Measurements from ENCODE around the gene SPEN.
A peak's percentile ranks its signal among the peaks of the same experiment; 100 is the strongest.

The SPEN gene

DNA sequence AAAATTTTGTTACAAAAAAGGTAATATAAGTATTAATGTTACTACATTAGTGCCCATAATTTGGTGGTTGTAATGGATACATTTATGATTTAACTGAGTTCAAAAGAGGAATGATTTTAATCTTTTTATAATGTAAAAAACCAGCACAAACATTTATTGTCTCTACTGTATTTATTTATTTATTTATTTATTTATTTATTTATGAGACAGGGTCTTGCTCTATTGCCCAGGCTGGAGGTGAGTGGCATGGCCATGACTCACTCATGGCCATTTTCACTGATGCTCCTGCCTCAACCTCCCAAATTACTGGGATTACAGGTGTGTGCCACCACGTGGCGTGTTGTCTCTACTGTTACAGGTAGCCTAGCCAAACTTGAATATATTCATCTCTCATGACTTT, 21.9 kb downstream of the SPEN start (continued):
- TF ChIP-seq, protein P1, sequence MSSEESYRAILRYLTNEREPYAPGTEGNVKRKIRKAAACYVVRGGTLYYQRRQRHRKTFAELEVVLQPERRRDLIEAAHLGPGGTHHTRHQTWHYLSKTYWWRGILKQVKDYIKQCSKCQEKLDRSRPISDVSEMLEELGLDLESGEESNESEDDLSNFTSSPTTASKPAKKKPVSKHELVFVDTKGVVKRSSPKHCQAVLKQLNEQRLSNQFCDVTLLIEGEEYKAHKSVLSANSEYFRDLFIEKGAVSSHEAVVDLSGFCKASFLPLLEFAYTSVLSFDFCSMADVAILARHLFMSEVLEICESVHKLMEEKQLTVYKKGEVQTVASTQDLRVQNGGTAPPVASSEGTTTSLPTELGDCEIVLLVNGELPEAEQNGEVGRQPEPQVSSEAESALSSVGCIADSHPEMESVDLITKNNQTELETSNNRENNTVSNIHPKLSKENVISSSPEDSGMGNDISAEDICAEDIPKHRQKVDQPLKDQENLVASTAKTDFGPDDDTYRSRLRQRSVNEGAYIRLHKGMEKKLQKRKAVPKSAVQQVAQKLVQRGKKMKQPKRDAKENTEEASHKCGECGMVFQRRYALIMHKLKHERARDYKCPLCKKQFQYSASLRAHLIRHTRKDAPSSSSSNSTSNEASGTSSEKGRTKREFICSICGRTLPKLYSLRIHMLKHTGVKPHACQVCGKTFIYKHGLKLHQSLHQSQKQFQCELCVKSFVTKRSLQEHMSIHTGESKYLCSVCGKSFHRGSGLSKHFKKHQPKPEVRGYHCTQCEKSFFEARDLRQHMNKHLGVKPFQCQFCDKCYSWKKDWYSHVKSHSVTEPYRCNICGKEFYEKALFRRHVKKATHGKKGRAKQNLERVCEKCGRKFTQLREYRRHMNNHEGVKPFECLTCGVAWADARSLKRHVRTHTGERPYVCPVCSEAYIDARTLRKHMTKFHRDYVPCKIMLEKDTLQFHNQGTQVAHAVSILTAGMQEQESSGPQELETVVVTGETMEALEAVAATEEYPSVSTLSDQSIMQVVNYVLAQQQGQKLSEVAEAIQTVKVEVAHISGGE (tag by site-specific recombination; conservative IDR thresholded peaks at IDR 0.05; ENCODE audit: low read depth), result peak; percentile 56
- TF ChIP-seq ZNF510 (tag by site-specific recombination; IDR thresholded peaks at IDR 0.05; ENCODE audit: insufficient replicate concordance) (peak; percentile 47), ZNF266 (tag by site-specific recombination; IDR thresholded peaks at IDR 0.05; ENCODE audit: low read depth) (0 out of 2 replicates have a peak, but pooled peaks have one; percentile 61), ZNF529 (tag by site-specific recombination; IDR thresholded peaks at IDR 0.05; ENCODE audit: insufficient replicate concordance) (peak; percentile 23), ZNF629 (tag by site-specific recombination; IDR thresholded peaks at IDR 0.05) (no peak), ZBTB8A (tag by site-specific recombination; IDR thresholded peaks at IDR 0.05) (peak; percentile 47; the same call in 1 of the 2 replicates), BCL11A (tag by site-specific recombination; IDR thresholded peaks at IDR 0.05; ENCODE audit: low read depth) (no peak), ZNF394 (tag by site-specific recombination; IDR thresholded peaks at IDR 0.05; ENCODE audit: borderline replicate concordance) (peak; percentile 92), ZNF24 (tag by site-specific recombination; IDR thresholded peaks at IDR 0.05) (no peak), ZBTB48 (tag by site-specific recombination; IDR thresholded peaks at IDR 0.05) (no peak), ZNF621 (tag by site-specific recombination; IDR thresholded peaks at IDR 0.05) (no peak), ZNF426 (tag by site-specific recombination; IDR thresholded peaks at IDR 0.05) (peak; percentile 70)
- TF ChIP-seq, protein P2, sequence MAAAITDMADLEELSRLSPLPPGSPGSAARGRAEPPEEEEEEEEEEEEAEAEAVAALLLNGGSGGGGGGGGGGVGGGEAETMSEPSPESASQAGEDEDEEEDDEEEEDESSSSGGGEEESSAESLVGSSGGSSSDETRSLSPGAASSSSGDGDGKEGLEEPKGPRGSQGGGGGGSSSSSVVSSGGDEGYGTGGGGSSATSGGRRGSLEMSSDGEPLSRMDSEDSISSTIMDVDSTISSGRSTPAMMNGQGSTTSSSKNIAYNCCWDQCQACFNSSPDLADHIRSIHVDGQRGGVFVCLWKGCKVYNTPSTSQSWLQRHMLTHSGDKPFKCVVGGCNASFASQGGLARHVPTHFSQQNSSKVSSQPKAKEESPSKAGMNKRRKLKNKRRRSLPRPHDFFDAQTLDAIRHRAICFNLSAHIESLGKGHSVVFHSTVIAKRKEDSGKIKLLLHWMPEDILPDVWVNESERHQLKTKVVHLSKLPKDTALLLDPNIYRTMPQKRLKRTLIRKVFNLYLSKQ (tag by site-specific recombination; IDR thresholded peaks at IDR 0.05; ENCODE audit: borderline replicate concordance), result peak; percentile 54; the same call in 1 of the 2 replicates
- TF ChIP-seq, protein P3, sequence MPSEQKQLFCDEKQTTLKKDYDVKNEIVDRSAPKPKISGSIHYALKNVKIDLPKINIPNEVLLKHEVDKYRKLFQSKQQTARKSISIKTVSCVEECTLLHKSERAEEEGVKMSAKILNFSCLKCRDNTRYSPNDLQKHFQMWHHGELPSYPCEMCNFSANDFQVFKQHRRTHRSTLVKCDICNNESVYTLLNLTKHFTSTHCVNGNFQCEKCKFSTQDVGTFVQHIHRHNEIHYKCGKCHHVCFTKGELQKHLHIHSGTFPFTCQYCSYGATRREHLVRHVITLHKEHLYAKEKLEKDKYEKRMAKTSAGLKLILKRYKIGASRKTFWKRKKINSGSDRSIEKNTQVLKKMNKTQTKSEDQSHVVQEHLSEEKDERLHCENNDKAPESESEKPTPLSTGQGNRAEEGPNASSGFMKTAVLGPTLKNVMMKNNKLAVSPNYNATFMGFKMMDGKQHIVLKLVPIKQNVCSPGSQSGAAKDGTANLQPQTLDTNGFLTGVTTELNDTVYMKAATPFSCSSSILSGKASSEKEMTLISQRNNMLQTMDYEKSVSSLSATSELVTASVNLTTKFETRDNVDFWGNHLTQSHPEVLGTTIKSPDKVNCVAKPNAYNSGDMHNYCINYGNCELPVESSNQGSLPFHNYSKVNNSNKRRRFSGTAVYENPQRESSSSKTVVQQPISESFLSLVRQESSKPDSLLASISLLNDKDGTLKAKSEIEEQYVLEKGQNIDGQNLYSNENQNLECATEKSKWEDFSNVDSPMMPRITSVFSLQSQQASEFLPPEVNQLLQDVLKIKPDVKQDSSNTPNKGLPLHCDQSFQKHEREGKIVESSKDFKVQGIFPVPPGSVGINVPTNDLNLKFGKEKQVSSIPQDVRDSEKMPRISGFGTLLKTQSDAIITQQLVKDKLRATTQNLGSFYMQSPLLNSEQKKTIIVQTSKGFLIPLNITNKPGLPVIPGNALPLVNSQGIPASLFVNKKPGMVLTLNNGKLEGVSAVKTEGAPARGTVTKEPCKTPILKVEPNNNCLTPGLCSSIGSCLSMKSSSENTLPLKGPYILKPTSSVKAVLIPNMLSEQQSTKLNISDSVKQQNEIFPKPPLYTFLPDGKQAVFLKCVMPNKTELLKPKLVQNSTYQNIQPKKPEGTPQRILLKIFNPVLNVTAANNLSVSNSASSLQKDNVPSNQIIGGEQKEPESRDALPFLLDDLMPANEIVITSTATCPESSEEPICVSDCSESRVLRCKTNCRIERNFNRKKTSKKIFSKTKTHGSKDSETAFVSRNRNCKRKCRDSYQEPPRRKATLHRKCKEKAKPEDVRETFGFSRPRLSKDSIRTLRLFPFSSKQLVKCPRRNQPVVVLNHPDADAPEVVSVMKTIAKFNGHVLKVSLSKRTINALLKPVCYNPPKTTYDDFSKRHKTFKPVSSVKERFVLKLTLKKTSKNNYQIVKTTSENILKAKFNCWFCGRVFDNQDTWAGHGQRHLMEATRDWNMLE (tag by site-specific recombination; conservative IDR thresholded peaks at IDR 0.05; ENCODE audit: low read depth), result peak; percentile 77

DNA sequence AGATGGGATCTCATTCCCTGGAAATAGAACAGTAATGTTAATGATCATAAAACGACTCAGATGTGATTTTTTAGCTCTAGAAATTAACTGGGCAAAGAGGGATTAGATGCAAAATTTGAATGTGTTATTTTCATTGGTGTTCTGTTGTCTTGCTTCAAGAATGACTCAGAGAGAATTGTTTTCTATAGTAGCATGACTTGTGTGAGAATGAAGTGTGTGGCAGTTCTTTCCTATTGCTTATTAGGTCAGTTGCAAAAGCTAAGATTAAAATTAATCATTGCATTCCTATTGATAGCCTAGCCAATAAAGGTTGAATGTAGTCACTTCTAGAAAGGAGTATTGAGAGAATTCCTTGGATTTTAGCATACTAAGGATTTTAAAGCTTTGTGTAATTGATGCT, 22.9 kb downstream of the SPEN start:
- TF ChIP-seq ZNF768 (tag by site-specific recombination; IDR thresholded peaks at IDR 0.05) (no peak), IKZF3 (tag by site-specific recombination; IDR thresholded peaks at IDR 0.05) (no peak), ZNF660 (tag by site-specific recombination; IDR thresholded peaks at IDR 0.05) (no peak)
- TF ChIP-seq, protein P4, sequence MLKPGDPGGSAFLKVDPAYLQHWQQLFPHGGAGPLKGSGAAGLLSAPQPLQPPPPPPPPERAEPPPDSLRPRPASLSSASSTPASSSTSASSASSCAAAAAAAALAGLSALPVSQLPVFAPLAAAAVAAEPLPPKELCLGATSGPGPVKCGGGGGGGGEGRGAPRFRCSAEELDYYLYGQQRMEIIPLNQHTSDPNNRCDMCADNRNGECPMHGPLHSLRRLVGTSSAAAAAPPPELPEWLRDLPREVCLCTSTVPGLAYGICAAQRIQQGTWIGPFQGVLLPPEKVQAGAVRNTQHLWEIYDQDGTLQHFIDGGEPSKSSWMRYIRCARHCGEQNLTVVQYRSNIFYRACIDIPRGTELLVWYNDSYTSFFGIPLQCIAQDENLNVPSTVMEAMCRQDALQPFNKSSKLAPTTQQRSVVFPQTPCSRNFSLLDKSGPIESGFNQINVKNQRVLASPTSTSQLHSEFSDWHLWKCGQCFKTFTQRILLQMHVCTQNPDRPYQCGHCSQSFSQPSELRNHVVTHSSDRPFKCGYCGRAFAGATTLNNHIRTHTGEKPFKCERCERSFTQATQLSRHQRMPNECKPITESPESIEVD (tag by site-specific recombination; IDR thresholded peaks at IDR 0.05), result peak; percentile 59; the same call in 1 of the 2 replicates
- Histone ChIP-seq H3K27ac (ENCODE audit: extremely low read depth, low read depth, low read length) (no peak overlapping the region), H3K9me3 (ENCODE audit: control insufficient read depth, insufficient read depth, low read depth, low read length) (no peaks in the 10 kb centered on the region), H3K36me3 (ENCODE audit: control insufficient read depth in 2 of 2, insufficient read depth in 1 of 2, low read length in 2 of 2) (peaks cover 7 to 34% of the 10 kb centered on the region in 2 experiments), H3K4me3 (ENCODE audit: low read depth, low read length) (no peak overlapping the region), H3K4me1 (ENCODE audit: control insufficient read depth, insufficient read depth, low read length) (no peaks in the 10 kb centered on the region)
- CTCF ChIA-PET, result interaction anchor here (1.0 kb wide), 1 partner anchor 79 kb away, joined by 3 read pairs; no protein-coding TSS in a partner anchor
- POLR2A ChIA-PET, result no interaction called here
